ENCODE results near the gene NDUFAF5. TPM values are rescaled to one million over a fixed set of nuclear protein-coding genes. Genes with fewer than 3 reads are reported as not detected.

Gene NDUFAF5
- total RNA-seq, 2 donors from 2014 or later = 31.8 to 33.0 TPM

DNA sequence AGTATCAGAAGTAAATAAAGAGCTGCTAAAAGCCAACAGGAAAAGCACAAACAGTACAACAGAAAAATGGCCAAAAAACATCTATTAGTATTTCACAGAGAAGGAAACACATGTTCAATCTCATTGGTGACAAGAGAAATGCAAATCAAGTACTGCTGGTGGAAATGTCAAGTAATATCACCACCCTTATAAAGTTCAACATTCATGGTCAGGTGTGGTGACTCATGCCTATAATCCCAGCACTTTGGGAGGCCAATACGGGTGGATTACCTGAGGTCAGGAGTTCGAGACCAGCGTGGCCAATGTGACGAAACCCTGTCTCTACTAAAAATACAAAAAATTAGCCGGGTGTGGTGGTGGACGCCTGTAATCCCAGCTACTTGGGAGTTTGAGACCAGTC lies 42.9 kb upstream of the NDUFAF5 start:
- Histone ChIP-seq H3K4me1 (no peaks in the 10 kb centered on the region), H3K9me3 (no peaks in the 10 kb centered on the region), H3K36me3 (no peaks in the 10 kb centered on the region), H3K27me3 (no peaks in the 10 kb centered on the region), H3K4me3 (no peak overlapping the region), H3K9ac (ENCODE audit: low read depth in 2 of 2, low read length in 2 of 2) (no peak overlapping the region), H3K27ac (no peak overlapping the region)
- no peak for TF ChIP-seq CTCF (IDR thresholded peaks at IDR 0.05)
- intact Hi-C loops (cut with DNase I) = no loop called here
- no peak for DNase-seq

GRCh38 chr20:13744352-13744751 lies 40.5 kb upstream of the NDUFAF5 start:
- intact Hi-C loops (cut with DNase I) = no loop called here
- Histone ChIP-seq H3K4me1 (no peaks in the 10 kb centered on the region), H3K9me3 (no peaks in the 10 kb centered on the region), H3K36me3 (no peaks in the 10 kb centered on the region), H3K27me3 (no peaks in the 10 kb centered on the region), H3K27ac (no peak overlapping the region), H3K4me3 (no peak overlapping the region), H3K9ac (ENCODE audit: low read depth in 2 of 2, low read length in 2 of 2) (no peak overlapping the region)
- no peak for DNase-seq
- no peak for TF ChIP-seq CTCF (IDR thresholded peaks at IDR 0.05)

GRCh38 chr20:13745784-13746183 lies 39.0 kb upstream of the NDUFAF5 start:
- no peak overlapping the region for H3K27ac ChIP-seq
- no peaks in the 10 kb centered on the region for H3K36me3 ChIP-seq
- H3K9ac ChIP-seq (ENCODE audit: low read depth in 2 of 2, low read length in 2 of 2) = no peak overlapping the region
- no peaks in the 10 kb centered on the region for H3K27me3 ChIP-seq
- DNase-seq = no peak
- no peak for TF ChIP-seq CTCF (IDR thresholded peaks at IDR 0.05)
- intact Hi-C loops (cut with DNase I) = no loop called here
- H3K4me1 ChIP-seq = no peaks in the 10 kb centered on the region
- no peak overlapping the region for H3K4me3 ChIP-seq
- H3K9me3 ChIP-seq = no peaks in the 10 kb centered on the region

- H3K9ac ChIP-seq (ENCODE audit: low read depth in 2 of 2, low read length in 2 of 2) = no peak overlapping the region
- TF ChIP-seq CTCF (IDR thresholded peaks at IDR 0.05) = no peak
- no peaks in the 10 kb centered on the region for H3K27me3 ChIP-seq
- no peaks in the 10 kb centered on the region for H3K9me3 ChIP-seq
- H3K36me3 ChIP-seq = no peaks in the 10 kb centered on the region
- H3K4me1 ChIP-seq = no peaks in the 10 kb centered on the region
- H3K27ac ChIP-seq = no peak overlapping the region
- DNase-seq = no peak
- intact Hi-C loops (cut with DNase I) = loop anchor here (10.0 kb wide), 1 partner anchor 635 kb away; no protein-coding TSS in a partner anchor
- no peak overlapping the region for H3K4me3 ChIP-seq
Observed at GRCh38 chr20:13749811-13750210, 35.0 kb upstream of the NDUFAF5 start.

- no peak overlapping the region for H3K27ac ChIP-seq
- no peak overlapping the region for H3K9ac ChIP-seq (ENCODE audit: low read depth in 2 of 2, low read length in 2 of 2)
- intact Hi-C loops (cut with DNase I) = loop anchor here (10.0 kb wide), 1 partner anchor 639 kb away; no protein-coding TSS in a partner anchor
- no peak for DNase-seq
- no peaks in the 10 kb centered on the region for H3K4me1 ChIP-seq
- no peak for TF ChIP-seq CTCF (IDR thresholded peaks at IDR 0.05)
- H3K4me3 ChIP-seq = no peak overlapping the region
- H3K9me3 ChIP-seq = no peaks in the 10 kb centered on the region
- no peaks in the 10 kb centered on the region for H3K36me3 ChIP-seq
- H3K27me3 ChIP-seq = no peaks in the 10 kb centered on the region
Observed at GRCh38 chr20:13753436-13754036, 31.3 kb upstream of the NDUFAF5 start.

Data from colonic mucosa (tissue), 4 donors.